Smooth muscle cell (in vitro differentiated cells): Measurements from ENCODE around the gene CYP4F22. TPM values are rescaled to one million over a fixed set of nuclear protein-coding genes. Genes with fewer than 3 reads are reported as not detected.
"Not testable (repeated sequence)": the region's sequence is repeated elsewhere in the genome, so short reads cannot be mapped to it uniquely, and the experiment has no call there.

Experiments
- DNase-seq: peaks from one replicate; lab custom pipeline; 2025; ENCODE audit not compliant: unreplicated experiment; lab: John Stamatoyannopoulos, UW
- H2AFZ ChIP-seq: fragments of 200-600 bp; sonication (generic); 2 replicates; pipeline ENCODE4 v1.6.0; 2016; ENCODE audit warnings: antibody characterized with exemption, low read depth, mild to moderate bottlenecking
- H3F3A ChIP-seq: fragments of 200-600 bp; sonication (generic); 2 replicates; pipeline ENCODE4 v1.6.0; 2017; ENCODE audit warnings: antibody characterized with exemption, low read depth
- H3K27ac ChIP-seq: fragments of 200-600 bp; sonication (generic); 2 replicates; pipeline ENCODE4 v1.5.1; 2016; ENCODE audit warnings: low read depth, mild to moderate bottlenecking
- H3K27me3 ChIP-seq: fragments of 200-600 bp; sonication (generic); 2 replicates; pipeline ENCODE4 v1.6.1; 2016; ENCODE audit warnings: low read depth, mild to moderate bottlenecking
- H3K36me3 ChIP-seq: fragments of 200-600 bp; sonication (generic); 2 replicates; pipeline ENCODE4 v1.5.1; 2016; ENCODE audit warnings: low read depth
- H3K4me1 ChIP-seq: fragments of 200-600 bp; sonication (generic); 2 replicates; pipeline ENCODE4 v1.5.1; 2016; ENCODE audit warnings: low read depth
- H3K4me2 ChIP-seq: fragments of 200-600 bp; sonication (generic); 2 replicates; pipeline ENCODE4 v1.6.0; 2016; ENCODE audit warnings: mild to moderate bottlenecking
- H3K4me3 ChIP-seq: fragments of 200-600 bp; sonication (generic); 2 replicates; pipeline ENCODE4 v1.5.1; 2016; ENCODE audit warnings: mild to moderate bottlenecking
- H3K79me2 ChIP-seq: fragments of 200-600 bp; sonication (generic); 2 replicates; pipeline ENCODE4 v1.6.0; 2016; ENCODE audit warnings: low read depth, mild to moderate bottlenecking
- H3K9ac ChIP-seq: fragments of 200-600 bp; sonication (generic); 2 replicates; pipeline ENCODE4 v1.6.0; 2016; ENCODE audit warnings: low read depth
- H3K9me3 ChIP-seq: fragments of 200-600 bp; sonication (generic); replicated peaks from 2 replicates; pipeline ENCODE4 v1.5.1; 2016; ENCODE audit warnings: low read depth
- H4K20me1 ChIP-seq: fragments of 200-600 bp; sonication (generic); 2 replicates; pipeline ENCODE4 v1.6.0; 2016; ENCODE audit warnings: low read depth
- WGBS: methylation state at CpG from one replicate; pipeline ENCODE4 v1.1.7; 2016; ENCODE audit warnings: low lambda C conversion rate; 5-methylcytosine and 5-hydroxymethylcytosine counted together
- polyA plus RNA-seq: library from polyadenylated mRNA; unstranded; fragments of >200 nt; fragmentation: Nextera tagmentation; extraction: Ambion mirVana; gene quantifications from 2 replicates; pipeline ENCODE4 v1.2.1, GENCODE V29; 2016
- total RNA-seq: library from RNA; depleted of rRNA; stranded (reverse); fragments of >200 nt; gene quantifications from 2 replicates; pipeline ENCODE4 v1.2.3, GENCODE V29; 2014
- TF ChIP-seq, protein P1 (sequence below): fragments of 200-600 bp; sonication (generic); IDR thresholded peaks from 2 replicates; pipeline ENCODE4 v1.5.1; 2017; ENCODE audit warnings: borderline replicate concordance, mild to moderate bottlenecking, antibody characterized with exemption; ENCODE audit not compliant: insufficient read depth, poor library complexity, severe bottlenecking

Gene CYP4F22
- total and polyA plus RNA-seq, 2 experiments from 2014 or later: not detected

DNA sequence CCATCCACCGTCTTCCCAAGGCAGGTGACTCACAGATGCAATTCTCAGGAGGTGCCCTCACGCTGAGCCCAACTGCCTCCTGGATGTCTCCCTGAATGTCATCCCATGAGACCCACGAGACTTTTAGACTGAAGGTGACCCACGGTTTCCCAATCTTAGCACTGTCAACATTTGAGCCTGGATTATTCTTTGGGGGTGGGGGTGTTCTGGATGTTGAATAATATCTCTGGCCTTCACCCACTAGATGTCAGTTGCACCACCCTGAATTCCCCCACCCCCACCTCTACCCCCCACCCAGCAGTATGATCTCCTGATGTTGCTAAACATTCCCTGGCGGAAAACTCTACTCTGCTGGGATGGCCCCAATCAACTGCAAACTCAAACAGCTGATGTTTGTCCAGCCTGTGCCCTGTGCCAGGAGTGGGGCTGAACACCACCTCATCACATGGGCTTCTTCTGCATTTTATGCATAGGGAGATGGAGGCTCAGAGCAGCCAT is 2.2 kb upstream of the CYP4F22 start:
- Histone ChIP-seq H3K27ac (no peak overlapping the region), H4K20me1 (no peaks in the 10 kb centered on the region), H3K4me1 (no peaks in the 10 kb centered on the region), H3F3A (no peaks in the 10 kb centered on the region), H3K36me3 (no peaks in the 10 kb centered on the region), H3K27me3 (no peaks in the 10 kb centered on the region), H3K9me3 (no peaks in the 10 kb centered on the region), H3K4me3 (no peak overlapping the region), H3K4me2 (no peak overlapping the region), H2AFZ (no peak overlapping the region), H3K79me2 (no peaks in the 10 kb centered on the region), H3K9ac (no peak overlapping the region)
- WGBS: 66% methylated on average over 5 of the region's 5 CpGs
- TF ChIP-seq, protein P1, sequence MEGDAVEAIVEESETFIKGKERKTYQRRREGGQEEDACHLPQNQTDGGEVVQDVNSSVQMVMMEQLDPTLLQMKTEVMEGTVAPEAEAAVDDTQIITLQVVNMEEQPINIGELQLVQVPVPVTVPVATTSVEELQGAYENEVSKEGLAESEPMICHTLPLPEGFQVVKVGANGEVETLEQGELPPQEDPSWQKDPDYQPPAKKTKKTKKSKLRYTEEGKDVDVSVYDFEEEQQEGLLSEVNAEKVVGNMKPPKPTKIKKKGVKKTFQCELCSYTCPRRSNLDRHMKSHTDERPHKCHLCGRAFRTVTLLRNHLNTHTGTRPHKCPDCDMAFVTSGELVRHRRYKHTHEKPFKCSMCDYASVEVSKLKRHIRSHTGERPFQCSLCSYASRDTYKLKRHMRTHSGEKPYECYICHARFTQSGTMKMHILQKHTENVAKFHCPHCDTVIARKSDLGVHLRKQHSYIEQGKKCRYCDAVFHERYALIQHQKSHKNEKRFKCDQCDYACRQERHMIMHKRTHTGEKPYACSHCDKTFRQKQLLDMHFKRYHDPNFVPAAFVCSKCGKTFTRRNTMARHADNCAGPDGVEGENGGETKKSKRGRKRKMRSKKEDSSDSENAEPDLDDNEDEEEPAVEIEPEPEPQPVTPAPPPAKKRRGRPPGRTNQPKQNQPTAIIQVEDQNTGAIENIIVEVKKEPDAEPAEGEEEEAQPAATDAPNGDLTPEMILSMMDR: no peak
- DNase-seq: no peak

DNA sequence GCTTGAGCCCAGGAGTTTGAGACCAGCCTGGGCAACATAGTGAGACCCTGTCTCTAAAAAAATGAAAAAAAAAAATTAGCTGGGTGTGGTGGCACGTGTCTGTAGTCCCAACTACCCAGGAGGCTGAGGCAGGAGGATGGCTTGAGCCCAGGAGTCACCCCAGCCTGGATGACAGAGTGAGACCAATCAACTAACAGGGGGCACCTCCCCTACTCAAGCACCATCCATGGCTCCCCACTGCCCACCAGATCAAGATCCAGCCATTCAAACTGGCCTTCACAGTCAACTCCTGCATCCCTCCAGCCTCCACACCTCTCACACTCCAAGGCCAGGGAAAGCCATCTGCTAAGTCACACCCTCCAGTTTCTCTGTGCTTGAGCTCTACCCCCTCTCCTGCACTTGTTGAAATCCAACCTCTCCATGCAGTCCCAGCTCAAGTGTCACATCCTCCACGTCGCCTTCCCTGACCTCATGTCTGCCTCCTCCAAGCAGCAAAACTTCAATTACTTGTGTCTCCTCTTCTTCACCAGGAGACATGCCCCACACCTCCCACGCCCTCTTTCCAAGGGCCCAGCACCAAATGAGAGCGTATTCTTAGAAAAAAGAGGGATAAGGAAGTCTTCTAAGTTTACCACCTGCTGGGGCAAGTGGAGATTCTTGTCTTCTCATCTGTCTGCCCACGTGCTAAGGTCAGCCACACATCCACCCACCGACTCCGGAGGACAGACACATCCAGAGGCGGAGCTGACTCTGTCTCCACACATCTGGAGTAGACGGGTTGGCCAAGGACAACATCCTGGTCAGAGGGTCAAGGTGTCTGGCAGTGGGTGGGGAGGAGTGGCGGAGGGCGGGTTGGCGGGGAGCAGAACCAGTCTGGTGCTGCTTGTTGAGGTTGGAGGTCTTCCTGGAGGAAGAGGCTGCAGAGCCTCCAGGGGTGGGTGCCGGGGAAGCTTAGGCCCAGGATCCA is 974 bp upstream of the CYP4F22 start:
- no peaks in the 10 kb centered on the region for H3K9me3 ChIP-seq
- H3K27ac ChIP-seq: no peak overlapping the region
- no peaks in the 10 kb centered on the region for H3K79me2 ChIP-seq
- DNase-seq: no peak
- H3K4me1 ChIP-seq: no peaks in the 10 kb centered on the region
- no peak overlapping the region for H3K4me2 ChIP-seq
- WGBS: 71% methylated on average over 10 of the region's 14 CpGs
- H3K36me3 ChIP-seq: no peaks in the 10 kb centered on the region
- no peaks in the 10 kb centered on the region for H4K20me1 ChIP-seq
- TF ChIP-seq, protein P1: no peak
- no peaks in the 10 kb centered on the region for H3K27me3 ChIP-seq
- H3K9ac ChIP-seq: no peak overlapping the region
- no peak overlapping the region for H3K4me3 ChIP-seq
- H3F3A ChIP-seq: no peaks in the 10 kb centered on the region
- no peak overlapping the region for H2AFZ ChIP-seq

- H2AFZ ChIP-seq: no peak overlapping the region
- no peak overlapping the region for H3K4me3 ChIP-seq
- H3K9ac ChIP-seq: no peak overlapping the region
- no peaks in the 10 kb centered on the region for H3K4me1 ChIP-seq
- H4K20me1 ChIP-seq: no peaks in the 10 kb centered on the region
- no peaks in the 10 kb centered on the region for H3K9me3 ChIP-seq
- no peaks in the 10 kb centered on the region for H3F3A ChIP-seq
- no peaks in the 10 kb centered on the region for H3K79me2 ChIP-seq
- no peak overlapping the region for H3K4me2 ChIP-seq
- 85% methylated on average over 19 of the region's 19 CpGs for WGBS
- no peak for DNase-seq
- H3K27ac ChIP-seq: no peak overlapping the region
- no peaks in the 10 kb centered on the region for H3K36me3 ChIP-seq
- no peaks in the 10 kb centered on the region for H3K27me3 ChIP-seq
- TF ChIP-seq, protein P1: no peak
Measured at GRCh38 chr19:15511671-15512424, 3.5 kb downstream of the CYP4F22 start.

DNA sequence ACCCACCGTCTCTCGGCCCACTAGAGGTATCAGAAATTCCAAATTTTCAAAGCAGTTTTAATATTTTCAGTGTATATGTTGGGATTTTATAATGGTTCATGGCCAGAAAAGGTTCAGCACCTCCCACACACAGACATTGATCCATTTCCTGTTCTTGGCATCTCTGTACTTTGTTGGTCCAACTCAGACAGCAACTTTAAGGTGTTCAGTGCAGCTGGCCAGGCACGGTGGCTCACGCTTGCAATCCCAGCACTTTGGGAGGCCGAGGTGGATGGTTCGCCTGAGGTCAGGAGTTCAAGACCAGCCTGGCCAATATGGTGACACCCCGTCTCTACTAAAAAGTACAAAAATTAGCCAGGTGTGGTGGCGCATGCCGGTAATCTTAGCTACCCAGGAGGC is 6.9 kb downstream of the CYP4F22 start:
- WGBS: 87% methylated on average over 9 of the region's 9 CpGs

More for the DNA sequence above, 6.9 kb downstream of the CYP4F22 start:
- H3F3A ChIP-seq, H3K79me2 ChIP-seq, H3K9me3 ChIP-seq, H3K4me1 ChIP-seq, H3K27ac ChIP-seq, H3K4me2 ChIP-seq, H3K36me3 ChIP-seq, DNase-seq, H4K20me1 ChIP-seq, H3K9ac ChIP-seq, H3K4me3 ChIP-seq, H2AFZ ChIP-seq, H3K27me3 ChIP-seq: not testable (repeated sequence)
